Renal cortical epithelial cell (primary cell): ENCODE results near the gene SRP72. TPM values are rescaled to one million over a fixed set of nuclear protein-coding genes. Genes with fewer than 3 reads are reported as not detected.
A peak's percentile ranks its signal among the peaks of the same experiment; 100 is the strongest.
"Not testable (repeated sequence)": the region's sequence is repeated elsewhere in the genome, so short reads cannot be mapped to it uniquely, and the experiment has no call there.

ENCODE experiments used
- DNase-seq: peaks from one replicate; pipeline ENCODE4 v3.0.0-alpha.2; 2011; ENCODE audit warnings: low read depth
- total RNA-seq: library from RNA; depleted of rRNA; stranded (reverse); fragments of >200 nt; gene quantifications from 2 replicates; pipeline ENCODE4 v1.2.3, GENCODE V29; 2014

Gene SRP72
- total RNA-seq = 69.8 and 125 TPM in 2 replicates

GRCh38 chr4:56467284-56468096 is at the start of gene SRP72:
TSS of gene SRP72 (plus strand) at chr4:56467617. CDS start at chr4:56467636, 19 bp downstream.
- DNase-seq = peak; percentile 78

GRCh38 chr4:56424176-56424575 is 43.2 kb upstream of the SRP72 start:
- DNase-seq = no peak

GRCh38 chr4:56424697-56425514 is 42.5 kb upstream of the SRP72 start:
- DNase-seq = no peak

DNA sequence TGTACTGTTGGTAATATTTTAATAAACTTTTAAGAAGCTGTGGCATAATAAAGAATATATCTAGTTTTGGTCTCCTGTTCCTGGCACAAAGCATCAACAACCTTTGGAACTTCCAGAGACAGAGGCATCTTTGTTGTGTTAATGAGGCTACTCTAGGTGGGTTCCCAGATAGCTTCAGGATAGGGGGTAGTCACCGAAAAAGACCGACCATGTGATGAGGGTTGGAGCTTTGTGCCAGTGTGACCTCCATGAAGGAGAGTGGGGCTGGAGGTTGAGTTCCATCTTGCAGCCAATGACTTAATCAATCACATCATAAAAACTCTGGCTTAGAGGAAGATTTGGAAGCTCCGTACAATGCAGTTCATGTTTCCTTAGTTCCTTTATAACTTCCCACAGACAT is 41.9 kb upstream of the SRP72 start:
- no peak for DNase-seq

- DNase-seq = no peak
These were observed 41.1 kb upstream of the SRP72 start for GRCh38 chr4:56426273-56426672.

GRCh38 chr4:56427179-56427578 is 40.2 kb upstream of the SRP72 start:
- DNase-seq = no peak

GRCh38 chr4:56430203-56430602 is 37.2 kb upstream of the SRP72 start:
- DNase-seq = no peak

DNA sequence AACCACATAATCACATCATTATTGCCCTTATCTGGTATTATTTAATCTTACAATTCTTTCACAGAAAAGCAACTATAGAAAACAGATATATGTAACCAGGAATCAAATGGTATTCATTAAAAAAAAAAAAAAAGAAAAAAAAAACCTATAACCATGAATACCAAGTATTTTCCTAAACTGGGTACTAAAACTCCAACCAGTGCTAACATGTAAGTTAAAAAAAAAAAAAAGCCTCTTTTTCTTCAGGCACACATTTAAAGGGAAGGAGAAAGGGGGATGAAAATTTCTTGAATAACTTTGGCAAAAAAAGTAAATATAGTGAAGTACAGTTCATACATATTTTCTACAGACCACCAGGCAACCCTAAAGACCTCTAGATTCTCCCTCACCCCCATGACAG is 34.1 kb upstream of the SRP72 start:
- DNase-seq = no peak

GRCh38 chr4:56434599-56435139 is 32.7 kb upstream of the SRP72 start:
- peak; percentile 58 for DNase-seq

- DNase-seq = peak; percentile 90
These were observed 32.1 kb upstream of the SRP72 start, which contains the start of gene PPAT for GRCh38 chr4:56435140-56435926. TSS of gene PPAT (minus strand) at chr4:56435615. CDS start at chr4:56435477, 138 bp downstream.

DNA sequence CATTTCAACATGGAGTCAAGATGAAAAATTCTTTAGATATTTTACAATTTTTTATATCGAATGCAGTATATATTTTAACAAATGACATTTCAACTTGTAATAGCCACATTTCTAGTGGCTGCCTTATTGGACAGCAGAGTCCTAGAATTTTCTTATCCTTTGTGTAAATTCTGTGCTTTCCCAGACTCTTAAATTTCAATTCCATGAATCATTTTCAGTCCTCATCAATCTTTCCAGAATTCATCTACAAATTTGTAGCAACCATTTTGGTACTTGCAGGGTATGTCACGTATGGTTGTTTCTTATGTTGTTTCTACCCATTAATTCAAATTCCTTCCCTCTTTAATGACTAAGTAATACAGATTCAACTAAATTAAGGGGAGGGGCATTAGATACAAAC is 28.7 kb upstream of the SRP72 start:
- DNase-seq = no peak

GRCh38 chr4:56440983-56441382 is 26.4 kb upstream of the SRP72 start:
- DNase-seq = no peak

- no peak for DNase-seq
These were observed 22.7 kb upstream of the SRP72 start for GRCh38 chr4:56444719-56445118.

GRCh38 chr4:56445699-56446098 is 21.7 kb upstream of the SRP72 start:
- no peak for DNase-seq

DNA sequence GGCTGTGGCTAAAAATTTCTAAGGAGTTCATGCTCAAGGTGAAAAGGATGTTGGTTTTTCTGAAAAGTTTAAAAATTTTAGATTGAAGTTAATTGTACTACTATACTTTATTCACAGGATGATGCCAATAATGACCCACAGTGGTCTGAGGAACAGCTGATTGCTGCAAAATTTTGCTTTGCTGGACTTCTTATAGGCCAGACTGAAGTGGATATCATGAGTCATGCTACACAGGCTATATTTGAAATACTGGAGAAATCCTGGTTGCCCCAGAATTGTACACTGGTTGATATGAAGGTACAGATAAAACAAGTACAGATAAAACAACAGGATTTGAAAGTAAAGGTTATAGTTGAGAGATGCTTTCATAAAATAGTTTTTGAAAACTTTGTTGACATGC is 19.1 kb upstream of the SRP72 start:
- DNase-seq = no peak

GRCh38 chr4:56449475-56449874 is 17.9 kb upstream of the SRP72 start:
- DNase-seq = not testable (repeated sequence)

GRCh38 chr4:56450342-56450741 is 17.1 kb upstream of the SRP72 start:
- DNase-seq = no peak

DNA sequence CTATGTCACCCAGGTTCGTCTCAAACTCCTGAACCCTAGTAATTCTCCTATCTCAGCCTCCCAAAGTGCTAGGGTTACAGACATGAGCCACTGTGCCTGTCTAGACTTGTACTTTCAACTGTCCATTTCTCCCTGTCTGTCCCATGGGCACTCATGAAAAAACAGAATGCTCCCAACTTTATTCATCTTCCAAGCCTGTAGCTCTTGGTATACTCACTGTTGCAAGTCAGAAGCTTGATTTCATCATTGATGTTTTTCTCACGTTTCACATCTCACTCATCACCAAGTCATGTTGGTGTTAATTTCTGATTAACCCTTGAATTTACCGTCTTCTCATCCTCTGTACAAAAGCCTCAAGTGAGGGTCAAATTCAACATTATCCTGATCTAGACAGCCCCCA is 7.3 kb upstream of the SRP72 start:
- no peak for DNase-seq

- DNase-seq = no peak
These were observed 5.3 kb upstream of the SRP72 start for GRCh38 chr4:56462157-56462556.

GRCh38 chr4:56463711-56464110 is 3.7 kb upstream of the SRP72 start:
- no peak for DNase-seq

DNA sequence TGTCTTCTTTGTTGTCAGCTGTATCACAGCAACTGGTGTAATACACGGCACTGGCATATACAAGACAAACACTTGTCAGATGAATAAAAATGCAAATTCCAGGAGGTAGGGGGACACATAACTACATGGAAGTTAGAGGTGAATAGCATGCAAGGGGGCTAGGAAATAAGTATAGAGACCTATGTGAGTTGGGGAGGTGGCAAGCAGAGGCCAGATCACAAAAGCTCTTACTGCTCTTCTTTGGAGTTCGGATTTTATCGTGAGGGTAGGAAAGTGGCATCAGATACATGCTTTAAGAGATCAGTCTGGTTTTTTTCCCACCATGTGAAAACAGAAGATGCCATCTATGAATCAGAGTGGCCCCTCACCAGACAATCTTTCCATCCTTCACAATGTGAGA is 2.8 kb upstream of the SRP72 start:
- DNase-seq = no peak
